Spinal cord (tissue), 10 donors: ENCODE results near the gene CLEC20A. TPM values are rescaled to one million over a fixed set of nuclear protein-coding genes. Genes with fewer than 3 reads are reported as not detected.
A peak's percentile ranks its signal among the peaks of the same experiment; 100 is the strongest.
"Not testable (repeated sequence)": the region's sequence is repeated elsewhere in the genome, so short reads cannot be mapped to it uniquely, and the experiment has no call there.

Source experiments
- DNase-seq, 6 donors: peaks; one replicate each; pipeline versions ENCODE4 v3.0.0 to v3.0.0-alpha.2; 2013 to 2015; ENCODE audit warnings: low spot score in 6 of 6, low read depth in 4 of 6
- H3K27ac ChIP-seq: one replicate; pipeline ENCODE4 v1.5.1; 2013; ENCODE audit warnings: low read depth, low read length, control low read depth
- H3K27me3 ChIP-seq: one replicate; pipeline ENCODE4 v1.6.1; 2013; ENCODE audit warnings: low read length; ENCODE audit not compliant: control insufficient read depth, insufficient read depth
- H3K36me3 ChIP-seq: one replicate; pipeline ENCODE4 v1.6.1; 2013; ENCODE audit warnings: low read length; ENCODE audit not compliant: control insufficient read depth, insufficient read depth
- H3K4me1 ChIP-seq: one replicate; pipeline ENCODE4 v1.6.1; 2013; ENCODE audit warnings: low read length; ENCODE audit not compliant: control insufficient read depth, insufficient read depth
- H3K4me3 ChIP-seq: one replicate; pipeline ENCODE4 v1.5.1; 2013; ENCODE audit warnings: low read depth, low read length, control low read depth
- H3K9me3 ChIP-seq: one replicate; pipeline ENCODE4 v1.6.1; 2013; ENCODE audit warnings: low read length; ENCODE audit not compliant: control insufficient read depth, insufficient read depth
- WGBS: methylation state at CpG from one replicate; pipeline ENCODE4 v1.1.5; 2013; ENCODE audit warnings: missing lambda C conversion rate; ENCODE audit not compliant: insufficient coverage; 5-methylcytosine and 5-hydroxymethylcytosine counted together
- polyA plus RNA-seq, 2 donors: library from polyadenylated mRNA; unstranded; fragments of 120-200 nt; gene quantifications; one replicate each; pipeline ENCODE4 v1.2.1, GENCODE V29; 2013; ENCODE audit not compliant: insufficient read length in 2 of 2
- total RNA-seq, 2 donors: library from RNA; depleted of rRNA in 1 of 2; stranded (reverse); fragments of 120-200 nt in 1 of 2; fragments of >200 nt in 1 of 2; gene quantifications; one replicate each; pipeline versions ENCODE4 v1.2.3 to v1.2.4, GENCODE V29; 2013 to 2014
- donor health status: healthy.

CLEC20A gene
- total and polyA plus RNA-seq, 4 donors, result 0.20 TPM; not detected in 3

GRCh38 chr1:178513278-178513983 is 16.7 kb upstream of the CLEC20A start:
- DNase-seq, result peak in 2 of 6 donors; percentile 18 to 43
- WGBS, result 33% methylated on average over 11 of the region's 14 CpGs
- H3K4me3 ChIP-seq, result no peak overlapping the region
- H3K9me3 ChIP-seq, result no peaks in the 10 kb centered on the region
- no peaks in the 10 kb centered on the region for H3K27me3 ChIP-seq
- H3K27ac ChIP-seq, result no peak overlapping the region
- H3K4me1 ChIP-seq, result peaks cover 4% of the 10 kb centered on the region
- no peaks in the 10 kb centered on the region for H3K36me3 ChIP-seq

GRCh38 chr1:178512566-178513277 is 16.0 kb upstream of the CLEC20A start, which contains the start of gene TEX35:
Gene TEX35, plus strand, starts transcription at chr1:178513109. Its CDS starts 80 bp downstream, at chr1:178513189.
- peaks cover 4% of the 10 kb centered on the region for H3K4me1 ChIP-seq
- no peak within 1 kb of the TSS for H3K27ac ChIP-seq
- no peaks in the 10 kb centered on the region for H3K36me3 ChIP-seq
- H3K4me3 ChIP-seq, result no peak within 1 kb of the TSS
- WGBS, result 96% methylated on average over 19 of the region's 19 CpGs
- no peak for DNase-seq
- H3K27me3 ChIP-seq, result no peaks in the 10 kb centered on the region
- H3K9me3 ChIP-seq, result no peaks in the 10 kb centered on the region

- Histone ChIP-seq H3K36me3 (no peaks in the 10 kb centered on the region), H3K27ac (no peak overlapping the region), H3K27me3 (no peaks in the 10 kb centered on the region), H3K4me1 (peaks cover 4% of the 10 kb centered on the region), H3K9me3 (no peaks in the 10 kb centered on the region), H3K4me3 (no peak overlapping the region)
- 92% methylated on average over 3 of the region's 4 CpGs for WGBS
- no peak for DNase-seq
Measured at GRCh38 chr1:178510155-178510554, 13.4 kb upstream of the CLEC20A start.

GRCh38 chr1:178509414-178510007 is 12.7 kb upstream of the CLEC20A start:
- no peaks in the 10 kb centered on the region for H3K36me3 ChIP-seq
- peaks cover 4% of the 10 kb centered on the region for H3K4me1 ChIP-seq
- peak in 1 of 6 donors; percentile 21 for DNase-seq
- no peaks in the 10 kb centered on the region for H3K9me3 ChIP-seq
- WGBS, result 45% methylated on average over 3 of the region's 5 CpGs
- no peak overlapping the region for H3K4me3 ChIP-seq
- no peak overlapping the region for H3K27ac ChIP-seq
- no peaks in the 10 kb centered on the region for H3K27me3 ChIP-seq

- H3K9me3 ChIP-seq, result no peaks in the 10 kb centered on the region
- WGBS, result 71% methylated on average over 6 of the region's 6 CpGs
- no peak overlapping the region for H3K27ac ChIP-seq
- no peaks in the 10 kb centered on the region for H3K27me3 ChIP-seq
- no peak overlapping the region for H3K4me3 ChIP-seq
- H3K4me1 ChIP-seq, result peaks cover under 1% of the 10 kb centered on the region
- no peak for DNase-seq
- no peaks in the 10 kb centered on the region for H3K36me3 ChIP-seq
Measured at GRCh38 chr1:178506669-178507068, 9.9 kb upstream of the CLEC20A start.

GRCh38 chr1:178506177-178506576 is 9.4 kb upstream of the CLEC20A start:
- no peak for DNase-seq
- 96% methylated on average over 2 of the region's 6 CpGs for whole genome bisulfite sequencing
- H3K4me3 ChIP-seq, result no peak overlapping the region
- H3K4me1 ChIP-seq, result peaks cover 2% of the 10 kb centered on the region
- H3K27me3 ChIP-seq, result no peaks in the 10 kb centered on the region
- H3K27ac ChIP-seq, result no peak overlapping the region
- H3K36me3 ChIP-seq, result no peaks in the 10 kb centered on the region
- H3K9me3 ChIP-seq, result no peaks in the 10 kb centered on the region

- H3K4me3 ChIP-seq, result no peak overlapping the region
- peaks cover 2% of the 10 kb centered on the region for H3K4me1 ChIP-seq
- no peaks in the 10 kb centered on the region for H3K36me3 ChIP-seq
- H3K27ac ChIP-seq, result no peak overlapping the region
- H3K9me3 ChIP-seq, result no peaks in the 10 kb centered on the region
- no peak for DNase-seq
- WGBS, result 88% methylated on average over 4 of the region's 4 CpGs
- no peaks in the 10 kb centered on the region for H3K27me3 ChIP-seq
Measured at GRCh38 chr1:178504286-178504685, 7.5 kb upstream of the CLEC20A start.

- Histone ChIP-seq H3K27ac (no peak overlapping the region), H3K27me3 (no peaks in the 10 kb centered on the region), H3K4me3 (no peak overlapping the region), H3K36me3 (no peaks in the 10 kb centered on the region), H3K4me1 (peaks cover 2% of the 10 kb centered on the region), H3K9me3 (no peaks in the 10 kb centered on the region)
- WGBS, result 85% methylated on average over 5 of the region's 6 CpGs
- DNase-seq, result no peak
Measured at GRCh38 chr1:178503849-178504248, 7.1 kb upstream of the CLEC20A start.

GRCh38 chr1:178503316-178503715 is 6.6 kb upstream of the CLEC20A start:
- not testable (repeated sequence) for H3K36me3 ChIP-seq, H3K4me1 ChIP-seq, H3K4me3 ChIP-seq, H3K9me3 ChIP-seq, DNase-seq, H3K27me3 ChIP-seq, H3K27ac ChIP-seq
- WGBS, result 97% methylated on average over 12 of the region's 14 CpGs
